Measurements from ENCODE around the gene ALDH5A1.

GRCh38 chr6:24506814-24507520, 12.2 kb downstream of the ALDH5A1 start:
- TF ChIP-seq CTCF (IDR thresholded peaks at IDR 0.05) (no peak), POLR2AphosphoS5 (IDR thresholded peaks at IDR 0.05; ENCODE audit: insufficient read depth in 1 of 2, low read depth in 1 of 2) (no peak)
